ENCODE results near the gene CCDC138. TPM values are rescaled to one million over a fixed set of nuclear protein-coding genes. Genes with fewer than 3 reads are reported as not detected.

Gene CCDC138
- total RNA-seq, 2 donors from 2014 or later, result 4.2 to 4.5 TPM

GRCh38 chr2:108778857-108779256 is 7.7 kb upstream of the CCDC138 start:
- H3K4me3 ChIP-seq, result no peak overlapping the region
- intact Hi-C loops (cut with DNase I), result no loop called here
- no peak for DNase-seq (ENCODE audit: low spot score)
- no peak overlapping the region for H3K27ac ChIP-seq
- no peaks in the 10 kb centered on the region for H3K9me3 ChIP-seq
- whole genome bisulfite sequencing, result 97% methylated on average over 2 of the region's 2 CpGs
- TF ChIP-seq, protein P1, sequence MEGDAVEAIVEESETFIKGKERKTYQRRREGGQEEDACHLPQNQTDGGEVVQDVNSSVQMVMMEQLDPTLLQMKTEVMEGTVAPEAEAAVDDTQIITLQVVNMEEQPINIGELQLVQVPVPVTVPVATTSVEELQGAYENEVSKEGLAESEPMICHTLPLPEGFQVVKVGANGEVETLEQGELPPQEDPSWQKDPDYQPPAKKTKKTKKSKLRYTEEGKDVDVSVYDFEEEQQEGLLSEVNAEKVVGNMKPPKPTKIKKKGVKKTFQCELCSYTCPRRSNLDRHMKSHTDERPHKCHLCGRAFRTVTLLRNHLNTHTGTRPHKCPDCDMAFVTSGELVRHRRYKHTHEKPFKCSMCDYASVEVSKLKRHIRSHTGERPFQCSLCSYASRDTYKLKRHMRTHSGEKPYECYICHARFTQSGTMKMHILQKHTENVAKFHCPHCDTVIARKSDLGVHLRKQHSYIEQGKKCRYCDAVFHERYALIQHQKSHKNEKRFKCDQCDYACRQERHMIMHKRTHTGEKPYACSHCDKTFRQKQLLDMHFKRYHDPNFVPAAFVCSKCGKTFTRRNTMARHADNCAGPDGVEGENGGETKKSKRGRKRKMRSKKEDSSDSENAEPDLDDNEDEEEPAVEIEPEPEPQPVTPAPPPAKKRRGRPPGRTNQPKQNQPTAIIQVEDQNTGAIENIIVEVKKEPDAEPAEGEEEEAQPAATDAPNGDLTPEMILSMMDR (IDR thresholded peaks at IDR 0.05), result no peak
- TF ChIP-seq POLR2A (IDR thresholded peaks at IDR 0.05) (no peak), POLR2AphosphoS5 (IDR thresholded peaks at IDR 0.05) (no peak)
- H3K27me3 ChIP-seq (replicated peaks; ENCODE audit: insufficient read depth), result no peaks in the 10 kb centered on the region
- no peaks in the 10 kb centered on the region for H3K4me1 ChIP-seq (replicated peaks)
- H3K36me3 ChIP-seq, result no peaks in the 10 kb centered on the region

DNA sequence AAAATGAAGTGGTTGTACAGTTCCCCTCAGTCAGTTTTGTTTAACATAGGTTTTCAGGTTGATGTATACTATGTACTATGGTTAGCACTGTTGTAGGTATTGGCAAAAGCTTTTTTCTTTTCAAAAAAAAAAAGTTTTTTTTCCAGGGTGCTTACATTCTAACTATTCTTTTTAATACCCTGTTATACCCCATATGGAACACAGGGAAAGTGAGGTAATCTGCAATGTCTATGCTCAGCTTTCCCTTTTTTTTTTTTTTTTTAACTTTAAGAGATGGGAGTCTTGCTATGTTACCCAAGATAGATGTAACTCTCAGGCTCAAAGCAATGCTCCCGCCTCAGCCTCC is 590 bp upstream of the CCDC138 start:
- peak overlapping the region; percentile 65 to 88 for H3K4me3 ChIP-seq
- H3K36me3 ChIP-seq, result no peaks in the 10 kb centered on the region
- no peak for TF ChIP-seq POLR2AphosphoS5 (IDR thresholded peaks at IDR 0.05)
- TF ChIP-seq, protein P1 (IDR thresholded peaks at IDR 0.05), result no peak
- no peak for TF ChIP-seq POLR2A (IDR thresholded peaks at IDR 0.05)
- no peaks in the 10 kb centered on the region for H3K4me1 ChIP-seq (replicated peaks)
- no peaks in the 10 kb centered on the region for H3K9me3 ChIP-seq
- intact Hi-C loops (cut with DNase I), result no loop called here
- peak overlapping the region; percentile 69 to 76 for H3K27ac ChIP-seq
- no peak for DNase-seq (ENCODE audit: low spot score)
- whole genome bisulfite sequencing, result 4% methylated on average over 1 of the region's 1 CpG
- no peaks in the 10 kb centered on the region for H3K27me3 ChIP-seq (replicated peaks; ENCODE audit: insufficient read depth)

DNA sequence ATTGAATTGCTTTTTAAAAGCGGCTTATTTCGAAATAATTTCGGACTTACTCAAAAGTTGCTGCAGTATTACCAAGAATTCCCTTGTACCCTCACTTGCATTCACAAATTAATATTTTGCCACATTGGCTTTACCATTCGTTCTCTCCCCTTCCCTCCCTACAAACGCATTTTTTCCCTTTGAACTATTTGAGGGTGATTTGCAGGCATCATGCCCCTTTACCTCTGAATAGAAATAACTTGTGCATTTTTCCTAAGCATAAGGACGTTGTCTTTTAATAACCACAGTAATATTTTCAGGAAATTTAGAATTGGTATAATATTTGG is 608 bp downstream of the CCDC138 start:
- Histone ChIP-seq H3K4me1 (replicated peaks) (no peaks in the 10 kb centered on the region), H3K4me3 (peak overlapping the region; percentile 65 to 88), H3K36me3 (no peaks in the 10 kb centered on the region), H3K27ac (no peak overlapping the region), H3K27me3 (replicated peaks; ENCODE audit: insufficient read depth) (no peaks in the 10 kb centered on the region), H3K9me3 (no peaks in the 10 kb centered on the region)
- WGBS, result 5% methylated on average over 6 of the region's 6 CpGs
- no peak for TF ChIP-seq POLR2A (IDR thresholded peaks at IDR 0.05)
- TF ChIP-seq POLR2AphosphoS5 (IDR thresholded peaks at IDR 0.05), result no peak
- TF ChIP-seq, protein P1 (IDR thresholded peaks at IDR 0.05), result no peak
- intact Hi-C loops (cut with DNase I), result no loop called here
- no peak for DNase-seq (ENCODE audit: low spot score)

DNA sequence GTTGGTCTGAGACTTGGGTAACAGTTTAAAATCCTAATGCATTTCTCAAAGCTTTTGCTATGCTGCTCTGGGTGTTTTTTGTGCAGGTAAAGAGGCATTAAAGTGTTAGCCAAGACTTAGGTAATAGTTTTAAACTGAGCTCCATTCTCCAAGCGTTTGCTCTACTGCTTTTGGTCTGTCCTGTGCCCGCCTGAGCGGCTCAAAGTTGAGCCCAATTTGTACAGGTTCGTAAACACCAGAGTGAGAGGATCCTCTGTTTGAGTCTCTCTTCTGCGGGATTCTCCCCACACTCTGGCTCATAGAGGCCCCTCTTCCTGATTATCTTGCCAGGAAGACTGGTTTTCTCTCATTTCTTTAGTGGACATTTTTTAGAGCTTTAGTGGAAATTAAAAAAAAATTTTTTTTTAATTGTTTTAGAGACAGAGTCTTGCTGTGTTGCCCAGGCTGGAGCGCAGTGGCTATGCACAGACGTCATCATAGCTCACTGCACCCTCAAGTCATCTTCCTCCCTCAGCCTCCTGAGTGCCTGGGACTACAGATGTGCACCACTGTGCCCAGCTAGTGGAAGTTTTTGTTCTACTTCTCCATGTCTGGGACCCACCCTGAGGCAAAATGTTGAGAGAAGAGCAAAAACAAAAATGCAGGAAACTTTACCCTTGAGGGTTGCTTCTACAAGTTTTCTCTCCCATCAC is 16.6 kb downstream of the CCDC138 start:
- no peak overlapping the region for H3K4me3 ChIP-seq
- no peak overlapping the region for H3K27ac ChIP-seq
- TF ChIP-seq, protein P1 (IDR thresholded peaks at IDR 0.05), result no peak
- TF ChIP-seq POLR2AphosphoS5 (IDR thresholded peaks at IDR 0.05), result no peak
- intact Hi-C loops (cut with DNase I), result no loop called here
- no peaks in the 10 kb centered on the region for H3K9me3 ChIP-seq
- no peaks in the 10 kb centered on the region for H3K36me3 ChIP-seq
- WGBS, result 85% methylated on average over 7 of the region's 7 CpGs
- no peaks in the 10 kb centered on the region for H3K27me3 ChIP-seq (replicated peaks; ENCODE audit: insufficient read depth)
- no peak for DNase-seq (ENCODE audit: low spot score)
- no peaks in the 10 kb centered on the region for H3K4me1 ChIP-seq (replicated peaks)

DNA sequence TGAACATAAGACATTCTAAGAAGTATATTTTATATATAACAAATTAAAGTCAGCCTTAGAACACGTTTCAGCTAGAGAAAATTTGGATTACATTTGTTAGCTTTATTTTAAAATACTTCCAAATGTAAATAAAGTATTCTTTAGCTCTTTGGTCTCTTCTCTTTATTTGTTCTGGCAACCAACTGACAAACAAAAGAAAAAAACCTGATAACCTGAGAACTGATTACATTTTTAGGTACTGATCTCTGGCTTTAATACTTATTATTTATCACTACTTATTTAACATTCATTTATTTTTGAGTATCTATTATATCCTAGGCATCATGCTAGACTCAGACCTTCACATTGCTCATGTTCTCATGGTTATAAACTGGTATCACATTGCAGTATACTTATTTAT is 18.5 kb downstream of the CCDC138 start:
- no peak for DNase-seq (ENCODE audit: low spot score)
- no peaks in the 10 kb centered on the region for H3K4me1 ChIP-seq (replicated peaks)

More for the DNA sequence above, 18.5 kb downstream of the CCDC138 start:
- Histone ChIP-seq H3K36me3 (no peaks in the 10 kb centered on the region), H3K27ac (no peak overlapping the region), H3K27me3 (replicated peaks; ENCODE audit: insufficient read depth) (no peaks in the 10 kb centered on the region), H3K9me3 (no peaks in the 10 kb centered on the region), H3K4me3 (no peak overlapping the region)
- WGBS, result 57% methylated on average over 1 of the region's 1 CpG
- no peak for TF ChIP-seq POLR2A (IDR thresholded peaks at IDR 0.05)
- no peak for TF ChIP-seq POLR2AphosphoS5 (IDR thresholded peaks at IDR 0.05)
- TF ChIP-seq, protein P1 (IDR thresholded peaks at IDR 0.05), result no peak
- intact Hi-C loops (cut with DNase I), result no loop called here
